Measurements from ENCODE around the gene FAF1.

Gene FAF1

DNA sequence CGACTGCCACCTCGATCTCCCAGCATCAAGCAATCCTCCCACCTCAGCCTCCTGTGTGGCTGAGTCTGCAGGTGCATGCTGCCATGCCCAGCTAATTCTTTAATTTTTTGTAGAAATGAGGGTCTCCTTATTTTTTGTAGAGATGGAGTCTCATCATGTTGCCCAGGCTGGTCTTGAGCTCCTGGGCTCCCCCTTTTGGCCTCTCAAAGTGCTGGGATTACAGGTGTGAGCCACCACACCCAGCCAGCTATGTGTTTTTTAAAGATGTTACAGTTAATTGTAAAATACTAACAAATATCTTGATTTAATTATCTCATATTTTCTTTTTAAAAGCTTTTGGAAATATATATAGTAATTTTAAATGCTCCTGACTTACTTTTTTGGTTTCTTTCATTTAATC lies 355.5 kb downstream of the FAF1 start:
- H3K9ac ChIP-seq (ENCODE audit: insufficient read length): no peak overlapping the region
- no peak for DNase-seq (ENCODE audit: low read depth, low spot score)
- no peaks in the 10 kb centered on the region for H3K36me3 ChIP-seq (ENCODE audit: insufficient read depth, low read length)
- no peaks in the 10 kb centered on the region for H3K9me3 ChIP-seq (ENCODE audit: low read depth, low read length)
- no peak overlapping the region for H3K4me3 ChIP-seq
- no peak for TF ChIP-seq EZH2 (IDR thresholded peaks at IDR 0.05)
- no peak for TF ChIP-seq POLR2AphosphoS5 (IDR thresholded peaks at IDR 0.05; ENCODE audit: borderline replicate concordance, low read depth, low read length)
- no peak for TF ChIP-seq FOXP2 (optimal IDR thresholded peaks at IDR 0.05; ENCODE audit: control extremely low read depth, extremely low read length, insufficient read depth)
- H3K27ac ChIP-seq: no peak overlapping the region

DNA sequence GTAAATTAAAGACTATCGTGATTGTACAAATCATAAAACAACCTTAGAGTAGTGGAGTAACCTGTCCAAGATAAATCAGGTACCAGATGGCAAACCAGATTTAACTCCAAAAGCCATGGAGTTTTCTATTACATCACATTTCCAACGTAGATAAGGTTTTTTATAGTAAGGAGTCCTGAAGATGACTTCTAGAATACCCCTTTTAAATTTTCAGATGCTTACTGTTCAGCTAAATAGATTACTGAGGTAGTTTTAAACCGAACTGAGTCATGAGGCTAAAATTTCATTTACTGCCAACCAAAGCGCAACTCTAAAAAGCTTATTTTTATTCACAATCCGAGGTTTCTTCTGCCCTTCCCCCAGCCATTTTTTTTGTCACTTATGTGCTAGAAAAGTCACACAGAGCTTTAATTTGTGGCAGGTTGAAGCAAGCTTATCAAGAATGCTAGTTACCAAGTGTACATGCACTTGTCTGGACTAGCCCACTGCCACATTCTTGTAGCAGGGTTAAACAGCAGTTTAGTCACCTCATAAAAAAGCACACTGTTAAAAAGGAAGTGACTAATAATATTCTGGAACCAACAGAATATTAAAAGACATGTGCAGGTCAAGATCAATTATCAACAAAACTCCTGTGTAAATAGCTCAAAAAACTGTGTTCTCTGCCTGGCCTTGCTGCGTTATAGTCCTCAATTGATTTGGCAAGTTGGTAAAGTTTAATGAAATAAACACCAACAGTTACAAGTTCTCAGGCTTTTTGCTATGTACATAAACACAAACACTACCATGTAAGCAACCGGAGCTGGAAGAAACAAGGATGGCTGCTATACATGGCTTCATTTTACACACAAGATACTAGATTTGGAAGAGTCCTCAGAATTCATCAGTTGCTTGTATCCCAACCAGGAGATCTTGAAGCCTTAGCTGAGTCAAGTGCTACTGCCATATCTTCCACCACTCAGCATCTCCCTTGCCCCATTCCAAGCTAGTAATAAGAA lies 356.5 kb downstream of the FAF1 start:
- Histone ChIP-seq H3K4me3 (no peak overlapping the region), H3K9me3 (ENCODE audit: low read depth, low read length) (no peaks in the 10 kb centered on the region), H3K27ac (no peak overlapping the region), H3K9ac (ENCODE audit: insufficient read length) (no peak overlapping the region), H3K36me3 (ENCODE audit: insufficient read depth, low read length) (no peaks in the 10 kb centered on the region)
- TF ChIP-seq POLR2AphosphoS5 (IDR thresholded peaks at IDR 0.05; ENCODE audit: borderline replicate concordance, low read depth, low read length) (no peak), FOXP2 (optimal IDR thresholded peaks at IDR 0.05; ENCODE audit: control extremely low read depth, extremely low read length, insufficient read depth) (no peak), EZH2 (IDR thresholded peaks at IDR 0.05) (no peak)
- DNase-seq (ENCODE audit: low read depth, low spot score): no peak

DNA sequence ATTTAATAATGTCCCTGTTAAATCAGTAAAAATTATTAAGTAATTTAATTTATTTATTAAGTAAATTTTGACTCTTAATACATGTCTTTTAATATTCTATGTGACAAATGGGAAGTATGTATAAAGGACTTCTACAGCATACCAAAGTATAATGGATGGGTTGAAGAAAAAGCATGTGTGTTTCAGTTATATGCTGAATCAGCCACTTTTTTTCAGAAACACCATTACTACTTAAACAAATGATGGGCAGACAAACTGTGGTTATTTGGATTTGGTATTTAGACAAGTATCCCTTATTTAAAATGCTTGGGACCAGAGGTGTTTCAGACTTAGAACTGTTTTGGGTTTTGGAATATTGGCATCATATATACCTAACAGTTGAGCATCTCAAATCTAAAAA lies 360.5 kb downstream of the FAF1 start:
- no peak for DNase-seq (ENCODE audit: low read depth, low spot score)
- peaks cover 7% of the 10 kb centered on the region; the same call in 1 of the 2 replicates for H3K36me3 ChIP-seq (ENCODE audit: insufficient read depth, low read length)
- no peak overlapping the region for H3K4me3 ChIP-seq
- no peak overlapping the region for H3K9ac ChIP-seq (ENCODE audit: insufficient read length)
- no peak overlapping the region for H3K27ac ChIP-seq
- TF ChIP-seq POLR2AphosphoS5 (IDR thresholded peaks at IDR 0.05; ENCODE audit: borderline replicate concordance, low read depth, low read length) (no peak), EZH2 (IDR thresholded peaks at IDR 0.05) (no peak), FOXP2 (optimal IDR thresholded peaks at IDR 0.05; ENCODE audit: control extremely low read depth, extremely low read length, insufficient read depth) (no peak)
- no peaks in the 10 kb centered on the region for H3K9me3 ChIP-seq (ENCODE audit: low read depth, low read length)

DNA sequence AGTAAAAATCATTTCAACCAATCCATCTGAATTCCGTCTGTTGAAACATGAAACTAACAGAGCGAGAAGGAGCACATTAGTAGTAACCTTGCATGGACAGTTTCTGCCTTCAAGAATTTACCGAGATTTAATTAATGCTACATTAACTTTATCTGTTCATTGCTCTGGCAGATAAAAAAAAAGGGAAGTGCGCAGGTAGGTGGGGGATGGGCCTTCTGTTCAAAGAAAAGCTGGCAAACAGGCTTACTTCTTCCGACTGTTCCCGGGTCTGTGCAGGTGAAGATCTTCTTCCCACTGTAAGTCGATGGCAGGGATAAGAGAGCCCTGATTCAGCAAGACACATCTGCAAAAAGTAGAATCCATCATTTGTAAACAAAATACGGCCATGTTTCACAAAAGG lies 364.2 kb downstream of the FAF1 start:
- H3K27ac ChIP-seq: no peak overlapping the region
- peaks cover 7% of the 10 kb centered on the region; the same call in 1 of the 2 replicates for H3K36me3 ChIP-seq (ENCODE audit: insufficient read depth, low read length)
- H3K4me3 ChIP-seq: no peak overlapping the region
- TF ChIP-seq EZH2 (IDR thresholded peaks at IDR 0.05): no peak
- TF ChIP-seq FOXP2 (optimal IDR thresholded peaks at IDR 0.05; ENCODE audit: control extremely low read depth, extremely low read length, insufficient read depth): no peak
- TF ChIP-seq POLR2AphosphoS5 (IDR thresholded peaks at IDR 0.05; ENCODE audit: borderline replicate concordance, low read depth, low read length): no peak
- H3K9me3 ChIP-seq (ENCODE audit: low read depth, low read length): no peaks in the 10 kb centered on the region
- no peak for DNase-seq (ENCODE audit: low read depth, low spot score)
- H3K9ac ChIP-seq (ENCODE audit: insufficient read length): no peak overlapping the region

DNA sequence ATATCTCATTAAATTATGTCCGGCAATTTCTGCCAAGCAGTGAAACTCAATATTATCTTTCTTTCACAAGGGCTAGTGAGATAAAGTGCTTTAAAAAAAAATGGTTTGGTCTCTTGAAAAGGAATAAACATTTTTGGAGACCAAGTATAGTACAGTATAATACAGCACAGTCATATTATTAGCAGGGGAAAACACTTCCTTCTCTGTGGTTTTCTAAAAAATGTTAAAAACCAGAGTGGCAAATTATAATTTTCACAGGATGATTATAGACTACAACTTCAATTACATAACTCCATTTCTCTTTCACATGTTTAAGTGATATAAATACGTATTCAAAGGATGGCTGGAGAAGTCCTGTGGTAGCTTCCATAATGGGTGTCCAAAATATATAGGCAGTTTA lies 366.6 kb downstream of the FAF1 start:
- TF ChIP-seq EZH2 (IDR thresholded peaks at IDR 0.05) (no peak), POLR2AphosphoS5 (IDR thresholded peaks at IDR 0.05; ENCODE audit: borderline replicate concordance, low read depth, low read length) (no peak)
- Histone ChIP-seq H3K9ac (ENCODE audit: insufficient read length) (no peak overlapping the region), H3K27ac (no peak overlapping the region), H3K36me3 (ENCODE audit: insufficient read depth, low read length) (peaks cover 7% of the 10 kb centered on the region; the same call in 1 of the 2 replicates), H3K4me3 (no peak overlapping the region), H3K9me3 (ENCODE audit: low read depth, low read length) (no peaks in the 10 kb centered on the region)
- DNase-seq (ENCODE audit: low read depth, low spot score): no peak

DNA sequence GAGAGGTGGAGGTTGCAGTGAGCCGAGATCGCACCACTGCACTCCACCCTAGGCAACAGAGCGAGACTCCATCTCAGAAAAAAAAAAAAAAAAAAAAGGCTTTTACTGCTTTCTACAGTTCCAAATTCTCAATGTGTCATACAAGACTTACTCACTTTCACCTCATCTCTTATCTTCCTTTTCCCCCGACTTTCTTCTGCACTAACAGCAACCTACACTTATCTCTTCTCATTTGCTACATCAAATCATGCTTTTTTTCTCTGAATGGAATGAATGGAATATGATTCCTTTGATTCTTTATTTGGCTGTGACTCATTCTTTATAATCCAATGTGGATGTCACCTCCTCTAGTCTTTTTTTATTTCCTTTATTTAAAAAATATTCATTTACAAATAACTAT lies 368.5 kb downstream of the FAF1 start:
- no peak overlapping the region for H3K27ac ChIP-seq
- no peak overlapping the region for H3K4me3 ChIP-seq
- no peaks in the 10 kb centered on the region for H3K9me3 ChIP-seq (ENCODE audit: low read depth, low read length)
- no peak for DNase-seq (ENCODE audit: low read depth, low spot score)
- no peak overlapping the region for H3K9ac ChIP-seq (ENCODE audit: insufficient read length)
- no peak for TF ChIP-seq FOXP2 (optimal IDR thresholded peaks at IDR 0.05; ENCODE audit: control extremely low read depth, extremely low read length, insufficient read depth)
- TF ChIP-seq EZH2 (IDR thresholded peaks at IDR 0.05): no peak
- no peak for TF ChIP-seq POLR2AphosphoS5 (IDR thresholded peaks at IDR 0.05; ENCODE audit: borderline replicate concordance, low read depth, low read length)
- H3K36me3 ChIP-seq (ENCODE audit: insufficient read depth, low read length): peaks cover 7% of the 10 kb centered on the region; the same call in 1 of the 2 replicates

DNA sequence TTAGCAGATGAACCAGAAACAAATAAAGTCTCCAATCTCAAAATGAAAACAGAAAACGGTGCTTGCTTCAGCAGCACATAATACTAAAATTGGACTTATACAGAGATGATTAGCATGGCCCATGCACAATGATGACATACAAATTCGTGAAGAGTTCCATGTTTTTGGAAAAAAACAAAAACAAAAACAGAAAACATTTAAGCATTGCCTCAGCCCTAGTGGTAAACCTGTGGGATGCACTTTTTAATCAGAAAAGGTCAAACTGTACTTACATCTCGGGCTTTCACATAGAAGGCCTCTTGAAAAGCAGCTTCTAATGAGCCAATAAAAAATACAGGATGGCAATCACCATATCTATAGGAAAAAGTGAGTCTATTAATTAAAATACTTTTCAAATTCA lies 377.7 kb downstream of the FAF1 start:
- TF ChIP-seq FOXP2 (optimal IDR thresholded peaks at IDR 0.05; ENCODE audit: control extremely low read depth, extremely low read length, insufficient read depth) (no peak), EZH2 (IDR thresholded peaks at IDR 0.05) (no peak), POLR2AphosphoS5 (IDR thresholded peaks at IDR 0.05; ENCODE audit: borderline replicate concordance, low read depth, low read length) (no peak)
- peaks cover 7% of the 10 kb centered on the region; the same call in 1 of the 2 replicates for H3K36me3 ChIP-seq (ENCODE audit: insufficient read depth, low read length)
- DNase-seq (ENCODE audit: low read depth, low spot score): no peak
- H3K4me3 ChIP-seq: no peak overlapping the region
- H3K27ac ChIP-seq: no peak overlapping the region
- H3K9ac ChIP-seq (ENCODE audit: insufficient read length): no peak overlapping the region
- H3K9me3 ChIP-seq (ENCODE audit: low read depth, low read length): no peaks in the 10 kb centered on the region

DNA sequence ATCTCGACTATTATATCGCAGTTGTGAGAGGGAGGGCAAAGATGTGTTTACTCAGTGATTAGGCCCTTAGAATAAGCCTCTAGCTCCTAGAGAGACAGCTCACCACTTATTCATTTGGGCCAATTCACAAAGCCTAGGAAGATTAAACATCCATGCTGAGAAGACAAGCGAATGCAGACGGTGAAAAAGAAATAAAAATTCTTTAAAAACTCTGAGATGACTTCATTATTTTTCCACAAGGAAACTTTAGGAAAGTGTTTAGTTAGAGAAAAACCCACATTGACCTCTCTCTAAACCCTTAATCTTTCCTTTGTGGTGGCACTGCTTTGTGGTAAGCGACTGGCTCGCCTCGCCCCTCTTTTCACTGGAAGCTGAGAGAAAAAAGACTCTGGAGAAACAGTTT lies 390.0 kb downstream of the FAF1 start:
- Histone ChIP-seq H3K36me3 (ENCODE audit: insufficient read depth, low read length) (peaks cover 12% of the 10 kb centered on the region), H3K9ac (ENCODE audit: insufficient read length) (no peak overlapping the region), H3K27ac (no peak overlapping the region), H3K4me3 (no peak overlapping the region), H3K9me3 (ENCODE audit: low read depth, low read length) (no peaks in the 10 kb centered on the region)
- TF ChIP-seq EZH2 (IDR thresholded peaks at IDR 0.05) (no peak), POLR2AphosphoS5 (IDR thresholded peaks at IDR 0.05; ENCODE audit: borderline replicate concordance, low read depth, low read length) (no peak), FOXP2 (optimal IDR thresholded peaks at IDR 0.05; ENCODE audit: control extremely low read depth, extremely low read length, insufficient read depth) (no peak)
- no peak for DNase-seq (ENCODE audit: low read depth, low spot score)

Measured in SK-N-MC (cell line).